ENCODE measurements around the gene SFMBT2. TPM values are rescaled to one million over a fixed set of nuclear protein-coding genes. Genes with fewer than 3 reads are reported as not detected.
A peak's percentile ranks its signal among the peaks of the same experiment; 100 is the strongest.

The SFMBT2 gene
- total and polyA plus RNA-seq, 4 donors = 15.3 to 23.8 (median 17.1) TPM

GRCh38 chr10:7151538-7151937 is 259.3 kb downstream of the SFMBT2 start:
- H3K27ac ChIP-seq (ENCODE audit: low read depth, low read length) = no peak overlapping the region
- no peaks in the 10 kb centered on the region for H3K36me3 ChIP-seq (ENCODE audit: control insufficient read depth, insufficient read depth, low read length)
- no peak for DNase-seq (ENCODE audit: low read depth in 4 of 6, low spot score in 6 of 6)
- no peaks in the 10 kb centered on the region for H3K9me3 ChIP-seq (ENCODE audit: control insufficient read depth, insufficient read depth, low read length)
- WGBS (ENCODE audit: insufficient coverage) = 70% methylated on average over 3 of the region's 4 CpGs
- H3K27me3 ChIP-seq (ENCODE audit: control insufficient read depth, insufficient read depth, low read length) = no peaks in the 10 kb centered on the region
- H3K4me3 ChIP-seq (ENCODE audit: low read depth, low read length) = no peak overlapping the region
- no peaks in the 10 kb centered on the region for H3K4me1 ChIP-seq (ENCODE audit: control insufficient read depth, insufficient read depth, low read length)

- no peak overlapping the region for H3K4me3 ChIP-seq (ENCODE audit: low read depth, low read length)
- no peaks in the 10 kb centered on the region for H3K27me3 ChIP-seq (ENCODE audit: control insufficient read depth, insufficient read depth, low read length)
- H3K4me1 ChIP-seq (ENCODE audit: control insufficient read depth, insufficient read depth, low read length) = no peaks in the 10 kb centered on the region
- no peak for DNase-seq (ENCODE audit: low read depth in 4 of 6, low spot score in 6 of 6)
- no peaks in the 10 kb centered on the region for H3K9me3 ChIP-seq (ENCODE audit: control insufficient read depth, insufficient read depth, low read length)
- 95% methylated on average over 3 of the region's 4 CpGs for WGBS (ENCODE audit: insufficient coverage)
- H3K27ac ChIP-seq (ENCODE audit: low read depth, low read length) = no peak overlapping the region
- no peaks in the 10 kb centered on the region for H3K36me3 ChIP-seq (ENCODE audit: control insufficient read depth, insufficient read depth, low read length)
These were observed 260.5 kb downstream of the SFMBT2 start for GRCh38 chr10:7150349-7150748.

- H3K9me3 ChIP-seq (ENCODE audit: control insufficient read depth, insufficient read depth, low read length) = no peaks in the 10 kb centered on the region
- no peak for DNase-seq (ENCODE audit: low read depth in 4 of 6, low spot score in 6 of 6)
- no peaks in the 10 kb centered on the region for H3K27me3 ChIP-seq (ENCODE audit: control insufficient read depth, insufficient read depth, low read length)
- no peak overlapping the region for H3K27ac ChIP-seq (ENCODE audit: low read depth, low read length)
- no CpG with 5 or more reads among the region's 3 CpGs for WGBS (ENCODE audit: insufficient coverage)
- H3K36me3 ChIP-seq (ENCODE audit: control insufficient read depth, insufficient read depth, low read length) = no peaks in the 10 kb centered on the region
- H3K4me1 ChIP-seq (ENCODE audit: control insufficient read depth, insufficient read depth, low read length) = no peaks in the 10 kb centered on the region
- no peak overlapping the region for H3K4me3 ChIP-seq (ENCODE audit: low read depth, low read length)
These were observed 264.6 kb downstream of the SFMBT2 start for GRCh38 chr10:7146189-7146588.

- Histone ChIP-seq H3K36me3 (ENCODE audit: control insufficient read depth, insufficient read depth, low read length) (no peaks in the 10 kb centered on the region), H3K27ac (ENCODE audit: low read depth, low read length) (no peak overlapping the region), H3K9me3 (ENCODE audit: control insufficient read depth, insufficient read depth, low read length) (no peaks in the 10 kb centered on the region), H3K4me3 (ENCODE audit: low read depth, low read length) (no peak overlapping the region), H3K27me3 (ENCODE audit: control insufficient read depth, insufficient read depth, low read length) (no peaks in the 10 kb centered on the region), H3K4me1 (ENCODE audit: control insufficient read depth, insufficient read depth, low read length) (no peaks in the 10 kb centered on the region)
- DNase-seq (ENCODE audit: low read depth in 4 of 6, low spot score in 6 of 6) = peak in 5 of 6 donors; percentile 26 to 76 (median 39)
- no CpG with 5 or more reads among the region's 5 CpGs for WGBS (ENCODE audit: insufficient coverage)
These were observed 274.8 kb downstream of the SFMBT2 start for GRCh38 chr10:7136016-7136415.

- no peak overlapping the region for H3K4me3 ChIP-seq (ENCODE audit: low read depth, low read length)
- H3K36me3 ChIP-seq (ENCODE audit: control insufficient read depth, insufficient read depth, low read length) = no peaks in the 10 kb centered on the region
- DNase-seq (ENCODE audit: low read depth in 4 of 6, low spot score in 6 of 6) = no peak
These were observed 275.6 kb downstream of the SFMBT2 start for GRCh38 chr10:7135188-7135587.

GRCh38 chr10:7134448-7134847 is 276.4 kb downstream of the SFMBT2 start:
- DNase-seq (ENCODE audit: low read depth in 4 of 6, low spot score in 6 of 6) = no peak
- Histone ChIP-seq H3K36me3 (ENCODE audit: control insufficient read depth, insufficient read depth, low read length) (no peaks in the 10 kb centered on the region), H3K9me3 (ENCODE audit: control insufficient read depth, insufficient read depth, low read length) (peaks cover 2% of the 10 kb centered on the region), H3K4me3 (ENCODE audit: low read depth, low read length) (no peak overlapping the region), H3K4me1 (ENCODE audit: control insufficient read depth, insufficient read depth, low read length) (no peaks in the 10 kb centered on the region), H3K27me3 (ENCODE audit: control insufficient read depth, insufficient read depth, low read length) (no peaks in the 10 kb centered on the region), H3K27ac (ENCODE audit: low read depth, low read length) (no peak overlapping the region)
- WGBS (ENCODE audit: insufficient coverage) = no CpG with 5 or more reads among the region's 1 CpG

More at GRCh38 chr10:7135188-7135587, 275.6 kb downstream of the SFMBT2 start:
- no peak overlapping the region for H3K27ac ChIP-seq (ENCODE audit: low read depth, low read length)
- no peaks in the 10 kb centered on the region for H3K27me3 ChIP-seq (ENCODE audit: control insufficient read depth, insufficient read depth, low read length)
- H3K9me3 ChIP-seq (ENCODE audit: control insufficient read depth, insufficient read depth, low read length) = peaks cover 2% of the 10 kb centered on the region
- no peaks in the 10 kb centered on the region for H3K4me1 ChIP-seq (ENCODE audit: control insufficient read depth, insufficient read depth, low read length)

GRCh38 chr10:7133958-7134357 is 276.9 kb downstream of the SFMBT2 start:
- 100% methylated on average over 2 of the region's 6 CpGs for WGBS (ENCODE audit: insufficient coverage)
- Histone ChIP-seq H3K27me3 (ENCODE audit: control insufficient read depth, insufficient read depth, low read length) (no peaks in the 10 kb centered on the region), H3K27ac (ENCODE audit: low read depth, low read length) (no peak overlapping the region), H3K36me3 (ENCODE audit: control insufficient read depth, insufficient read depth, low read length) (no peaks in the 10 kb centered on the region), H3K4me3 (ENCODE audit: low read depth, low read length) (no peak overlapping the region), H3K9me3 (ENCODE audit: control insufficient read depth, insufficient read depth, low read length) (peaks cover 2% of the 10 kb centered on the region), H3K4me1 (ENCODE audit: control insufficient read depth, insufficient read depth, low read length) (no peaks in the 10 kb centered on the region)
- no peak for DNase-seq (ENCODE audit: low read depth in 4 of 6, low spot score in 6 of 6)

- H3K4me3 ChIP-seq (ENCODE audit: low read depth, low read length) = no peak overlapping the region
- peak in 2 of 6 donors; percentile 18 to 43 for DNase-seq (ENCODE audit: low read depth in 4 of 6, low spot score in 6 of 6)
- H3K36me3 ChIP-seq (ENCODE audit: control insufficient read depth, insufficient read depth, low read length) = no peaks in the 10 kb centered on the region
- H3K9me3 ChIP-seq (ENCODE audit: control insufficient read depth, insufficient read depth, low read length) = peaks cover 2% of the 10 kb centered on the region
- no peaks in the 10 kb centered on the region for H3K4me1 ChIP-seq (ENCODE audit: control insufficient read depth, insufficient read depth, low read length)
- no peaks in the 10 kb centered on the region for H3K27me3 ChIP-seq (ENCODE audit: control insufficient read depth, insufficient read depth, low read length)
- 59% methylated on average over 6 of the region's 11 CpGs for WGBS (ENCODE audit: insufficient coverage)
- H3K27ac ChIP-seq (ENCODE audit: low read depth, low read length) = no peak overlapping the region
These were observed 277.6 kb downstream of the SFMBT2 start for GRCh38 chr10:7133278-7133677.

- Histone ChIP-seq H3K9me3 (ENCODE audit: control insufficient read depth, insufficient read depth, low read length) (peaks cover 2% of the 10 kb centered on the region), H3K27ac (ENCODE audit: low read depth, low read length) (no peak overlapping the region), H3K4me1 (ENCODE audit: control insufficient read depth, insufficient read depth, low read length) (no peaks in the 10 kb centered on the region), H3K4me3 (ENCODE audit: low read depth, low read length) (no peak overlapping the region), H3K36me3 (ENCODE audit: control insufficient read depth, insufficient read depth, low read length) (no peaks in the 10 kb centered on the region), H3K27me3 (ENCODE audit: control insufficient read depth, insufficient read depth, low read length) (no peaks in the 10 kb centered on the region)
- 91% methylated on average over 11 of the region's 11 CpGs for WGBS (ENCODE audit: insufficient coverage)
- DNase-seq (ENCODE audit: low read depth in 4 of 6, low spot score in 6 of 6) = no peak
These were observed 280.5 kb downstream of the SFMBT2 start for GRCh38 chr10:7130191-7130911.

GRCh38 chr10:7123774-7124173 is 287.1 kb downstream of the SFMBT2 start:
- no peaks in the 10 kb centered on the region for H3K27me3 ChIP-seq (ENCODE audit: control insufficient read depth, insufficient read depth, low read length)
- no peaks in the 10 kb centered on the region for H3K36me3 ChIP-seq (ENCODE audit: control insufficient read depth, insufficient read depth, low read length)
- peak in 1 of 6 donors; percentile 25 for DNase-seq (ENCODE audit: low read depth in 4 of 6, low spot score in 6 of 6)
- 60% methylated on average over 1 of the region's 6 CpGs for WGBS (ENCODE audit: insufficient coverage)
- no peaks in the 10 kb centered on the region for H3K4me1 ChIP-seq (ENCODE audit: control insufficient read depth, insufficient read depth, low read length)
- no peak overlapping the region for H3K27ac ChIP-seq (ENCODE audit: low read depth, low read length)
- H3K4me3 ChIP-seq (ENCODE audit: low read depth, low read length) = no peak overlapping the region
- H3K9me3 ChIP-seq (ENCODE audit: control insufficient read depth, insufficient read depth, low read length) = no peaks in the 10 kb centered on the region
